ENCODE results near the gene RGL2. TPM values are rescaled to one million over a fixed set of nuclear protein-coding genes. Genes with fewer than 3 reads are reported as not detected.

RGL2 gene
- total RNA-seq, 1 donor from 2014 or later, result 42.3 TPM

DNA sequence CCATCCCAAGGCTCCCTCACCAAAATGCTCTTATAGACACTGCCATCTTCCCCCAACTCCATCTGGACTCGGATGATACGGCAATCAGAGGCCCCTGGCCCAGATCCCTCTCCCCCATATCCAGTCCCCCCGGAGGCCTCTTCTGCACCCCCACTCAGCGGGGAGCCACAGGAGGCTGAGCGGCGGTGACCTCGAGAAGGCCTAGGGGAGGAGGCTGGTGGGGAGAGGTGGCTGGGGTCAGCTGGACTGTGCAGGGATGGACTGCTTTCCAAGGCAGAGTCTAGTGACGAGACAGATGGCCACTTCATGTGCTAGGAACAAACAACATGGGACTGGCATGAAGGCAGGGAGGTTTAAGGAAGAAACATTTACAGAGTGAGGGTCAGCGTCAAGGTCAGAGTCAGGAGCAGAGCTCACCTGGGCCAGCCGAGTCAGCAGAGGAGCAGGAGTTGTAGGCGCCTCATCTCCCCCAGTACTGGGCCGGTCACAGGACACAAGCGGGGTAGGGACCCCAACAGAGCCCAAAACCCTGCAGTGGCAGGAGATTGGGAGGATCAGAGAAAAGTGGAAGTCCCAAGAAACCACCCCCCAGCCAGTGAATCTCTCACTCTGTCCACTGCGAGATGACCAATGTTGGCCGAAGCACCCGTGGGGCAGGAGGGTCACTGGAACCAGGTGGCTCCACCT lies 5.6 kb downstream of the RGL2 start:
- Histone ChIP-seq H3K36me3 (ENCODE audit: control insufficient read depth, insufficient read depth, low read length) (peaks cover 1% of the 10 kb centered on the region), H3K4me3 (ENCODE audit: low read depth, low read length) (no peak overlapping the region), H3K27me3 (ENCODE audit: control insufficient read depth, insufficient read depth, low read length) (no peaks in the 10 kb centered on the region)
- TF ChIP-seq, protein P1, sequence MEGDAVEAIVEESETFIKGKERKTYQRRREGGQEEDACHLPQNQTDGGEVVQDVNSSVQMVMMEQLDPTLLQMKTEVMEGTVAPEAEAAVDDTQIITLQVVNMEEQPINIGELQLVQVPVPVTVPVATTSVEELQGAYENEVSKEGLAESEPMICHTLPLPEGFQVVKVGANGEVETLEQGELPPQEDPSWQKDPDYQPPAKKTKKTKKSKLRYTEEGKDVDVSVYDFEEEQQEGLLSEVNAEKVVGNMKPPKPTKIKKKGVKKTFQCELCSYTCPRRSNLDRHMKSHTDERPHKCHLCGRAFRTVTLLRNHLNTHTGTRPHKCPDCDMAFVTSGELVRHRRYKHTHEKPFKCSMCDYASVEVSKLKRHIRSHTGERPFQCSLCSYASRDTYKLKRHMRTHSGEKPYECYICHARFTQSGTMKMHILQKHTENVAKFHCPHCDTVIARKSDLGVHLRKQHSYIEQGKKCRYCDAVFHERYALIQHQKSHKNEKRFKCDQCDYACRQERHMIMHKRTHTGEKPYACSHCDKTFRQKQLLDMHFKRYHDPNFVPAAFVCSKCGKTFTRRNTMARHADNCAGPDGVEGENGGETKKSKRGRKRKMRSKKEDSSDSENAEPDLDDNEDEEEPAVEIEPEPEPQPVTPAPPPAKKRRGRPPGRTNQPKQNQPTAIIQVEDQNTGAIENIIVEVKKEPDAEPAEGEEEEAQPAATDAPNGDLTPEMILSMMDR (IDR thresholded peaks at IDR 0.05; ENCODE audit: insufficient read depth, low read length, poor library complexity, severe bottlenecking), result no peak
- DNase-seq (ENCODE audit: low read depth), result no peak

DNA sequence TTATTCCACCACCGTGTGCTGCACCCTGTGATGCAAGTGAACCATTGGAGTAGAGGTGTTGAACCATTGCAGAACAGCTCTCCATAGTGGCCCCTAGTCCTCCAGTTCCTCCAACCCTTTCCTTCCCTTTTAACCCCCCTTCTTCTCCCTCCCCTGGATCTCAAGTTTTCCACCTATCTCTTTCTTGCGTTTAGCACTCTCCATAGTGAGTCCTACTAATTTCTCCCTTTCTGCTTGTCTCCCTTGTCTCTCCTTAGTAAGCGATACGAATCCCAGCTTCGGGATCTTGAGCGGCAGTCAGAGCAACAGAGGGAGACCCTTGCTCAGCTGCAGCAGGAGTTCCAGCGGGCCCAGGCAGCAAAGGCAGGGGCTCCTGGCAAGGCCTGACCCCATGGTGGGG lies 8.3 kb downstream of the RGL2 start:
- H3K36me3 ChIP-seq (ENCODE audit: control insufficient read depth, insufficient read depth, low read length), result peaks cover 1% of the 10 kb centered on the region
- TF ChIP-seq, protein P1 (IDR thresholded peaks at IDR 0.05; ENCODE audit: insufficient read depth, low read length, poor library complexity, severe bottlenecking), result no peak
- H3K4me3 ChIP-seq (ENCODE audit: low read depth, low read length), result peak overlapping the region; percentile 83
- no peaks in the 10 kb centered on the region for H3K27me3 ChIP-seq (ENCODE audit: control insufficient read depth, insufficient read depth, low read length)
- no peak for DNase-seq (ENCODE audit: low read depth)

DNA sequence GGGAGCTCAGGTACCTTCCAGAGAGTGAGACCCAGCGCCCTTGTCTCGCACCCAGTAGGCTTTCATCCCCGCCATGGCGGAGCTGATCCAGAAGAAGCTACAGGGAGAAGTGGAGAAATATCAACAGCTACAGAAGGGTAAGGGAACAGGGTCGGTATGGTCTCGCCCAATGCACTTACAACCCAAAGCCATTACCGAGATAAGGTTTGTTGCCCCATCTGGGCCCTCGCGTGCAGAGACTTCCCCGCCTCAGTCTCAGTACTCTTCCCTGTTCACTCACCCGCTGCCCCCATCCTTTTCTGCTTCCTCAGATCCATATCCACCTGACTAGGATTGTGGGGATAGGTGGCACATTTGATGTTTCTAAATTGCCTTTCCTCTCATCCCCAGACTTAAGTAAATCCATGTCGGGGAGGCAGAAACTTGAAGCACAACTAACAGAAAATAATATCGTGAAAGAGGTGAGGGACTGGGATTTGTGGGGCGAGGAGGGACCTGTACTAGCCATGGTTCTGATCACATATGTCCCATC lies 8.9 kb downstream of the RGL2 start:
- Histone ChIP-seq H3K36me3 (ENCODE audit: control insufficient read depth, insufficient read depth, low read length) (peaks cover 1% of the 10 kb centered on the region), H3K27me3 (ENCODE audit: control insufficient read depth, insufficient read depth, low read length) (no peaks in the 10 kb centered on the region), H3K4me3 (ENCODE audit: low read depth, low read length) (peak overlapping the region; percentile 83)
- TF ChIP-seq, protein P1 (IDR thresholded peaks at IDR 0.05; ENCODE audit: insufficient read depth, low read length, poor library complexity, severe bottlenecking), result no peak
- no peak for DNase-seq (ENCODE audit: low read depth)

DNA sequence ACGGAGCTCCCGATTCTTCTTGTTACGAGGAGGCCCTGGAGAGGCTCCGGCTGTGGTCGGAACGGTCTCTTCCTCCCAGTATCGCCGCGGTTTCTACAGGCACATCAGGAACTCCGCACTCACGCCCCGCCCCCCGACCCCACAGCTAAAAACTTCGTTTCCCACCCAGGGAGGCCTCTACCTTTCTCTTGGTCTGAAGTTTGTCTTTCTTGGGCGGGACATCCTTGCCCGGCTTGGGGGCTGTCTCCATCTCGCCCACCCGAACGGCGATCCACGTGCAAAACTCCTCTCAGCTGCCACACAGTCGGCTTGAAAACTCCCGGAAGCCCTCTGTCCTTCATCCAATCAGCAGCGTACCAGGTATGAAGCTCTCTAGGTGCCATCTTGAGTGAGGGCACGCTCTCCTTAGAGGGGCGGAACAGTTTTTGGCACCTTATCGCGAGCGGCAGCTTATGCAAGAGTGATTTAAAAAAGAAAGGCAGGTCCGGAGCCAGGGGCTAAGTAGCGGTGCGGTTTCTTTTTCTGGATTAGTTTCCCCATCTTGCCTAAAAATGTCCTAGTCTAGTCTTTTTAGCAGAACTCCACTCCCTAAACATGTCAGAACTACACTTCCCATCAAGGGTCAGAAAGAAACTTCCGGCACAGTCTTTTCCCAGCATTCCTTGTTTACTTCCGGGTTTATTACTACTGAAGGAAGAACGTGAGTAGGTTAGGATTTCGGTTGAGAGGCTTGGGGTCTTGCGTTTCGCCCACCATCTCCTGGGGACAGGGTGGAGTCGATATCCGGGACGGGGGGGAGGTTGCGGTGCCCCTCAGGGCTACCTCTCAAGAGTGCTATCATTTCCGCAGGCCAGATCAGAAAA lies 9.6 kb downstream of the RGL2 start, which contains the start of the genes PFDN6 and WDR46:
Gene PFDN6 (plus strand): TSS at position 681 of the 863 bp plus-strand sequence. CDS start 256 bp downstream, outside the sequence.
Gene WDR46 (minus strand): TSS at position 319 of the 863 bp plus-strand sequence. CDS start 69 bp downstream, at position 250.
- TF ChIP-seq, protein P1 (IDR thresholded peaks at IDR 0.05; ENCODE audit: insufficient read depth, low read length, poor library complexity, severe bottlenecking), result no peak
- DNase-seq (ENCODE audit: low read depth), result no peak
- Histone ChIP-seq H3K36me3 (ENCODE audit: control insufficient read depth, insufficient read depth, low read length) (no peaks in the 10 kb centered on the region), H3K27me3 (ENCODE audit: control insufficient read depth, insufficient read depth, low read length) (no peaks in the 10 kb centered on the region), H3K4me3 (ENCODE audit: low read depth, low read length) (peak within 1 kb of the TSS; percentile 83)

DNA sequence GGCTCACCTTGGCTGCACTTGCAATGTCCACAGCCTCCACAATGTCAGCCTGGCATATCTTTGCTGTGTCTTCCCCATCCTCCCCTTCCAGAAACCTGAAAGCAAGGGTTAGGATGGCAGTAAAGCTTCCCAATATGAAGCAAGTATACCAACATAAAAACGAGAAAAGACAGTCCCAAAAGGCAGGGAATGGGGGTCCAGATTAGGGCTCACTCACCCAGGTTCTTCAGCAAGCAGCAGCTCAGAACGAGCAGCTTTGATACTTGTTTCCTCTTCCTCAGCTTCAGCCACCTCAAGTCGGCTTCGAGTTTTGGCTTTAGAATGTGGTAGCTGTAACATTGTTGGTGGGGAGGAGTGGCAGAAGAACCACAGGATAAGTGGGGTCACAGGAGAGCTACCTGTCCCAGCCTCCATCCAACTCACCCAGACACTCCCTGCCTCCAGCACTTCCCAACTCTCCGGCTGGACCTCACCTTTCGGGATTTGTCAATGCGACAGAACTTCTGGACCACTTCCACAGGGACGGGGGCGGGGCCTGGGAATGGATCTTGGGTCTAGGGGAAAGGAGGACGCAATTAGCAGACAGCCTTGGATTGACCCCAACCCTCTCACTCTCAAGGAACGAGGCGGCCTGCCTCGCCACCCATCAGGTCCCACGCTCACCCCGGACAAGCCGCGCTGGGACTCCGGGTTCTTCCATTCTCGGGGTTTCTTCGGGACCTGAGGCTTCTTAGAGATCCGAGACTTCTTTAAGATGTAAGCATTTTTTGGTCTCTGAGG lies 10.4 kb downstream of the RGL2 start:
- H3K36me3 ChIP-seq (ENCODE audit: control insufficient read depth, insufficient read depth, low read length), result no peaks in the 10 kb centered on the region

More for the DNA sequence above, 10.4 kb downstream of the RGL2 start:
- no peak for DNase-seq (ENCODE audit: low read depth)
- peak overlapping the region; percentile 83 for H3K4me3 ChIP-seq (ENCODE audit: low read depth, low read length)
- H3K27me3 ChIP-seq (ENCODE audit: control insufficient read depth, insufficient read depth, low read length), result no peaks in the 10 kb centered on the region
- TF ChIP-seq, protein P1 (IDR thresholded peaks at IDR 0.05; ENCODE audit: insufficient read depth, low read length, poor library complexity, severe bottlenecking), result no peak
